AG10803 (cell line): ENCODE measurements around the gene C2CD5.
"Not testable (repeated sequence)": the region's sequence is repeated elsewhere in the genome, so short reads cannot be mapped to it uniquely, and the experiment has no call there.

Experiments
- DNase-seq: peaks from one replicate; pipeline ENCODE4 v3.0.0; 2010; ENCODE audit warnings: low read depth
- H3K4me3 ChIP-seq: 2 replicates; pipeline ENCODE4 v1.5.1; 2011; ENCODE audit warnings: mild to moderate bottlenecking, low read length, control low read depth
- CTCF ChIP-seq: conservative IDR thresholded peaks from 2 replicates; pipeline ENCODE4 v1.5.1; 2011; ENCODE audit warnings: mild to moderate bottlenecking, low read length, control low read depth, inconsistent platforms

C2CD5 gene

GRCh38 chr12:22499445-22499844, 44.9 kb downstream of the C2CD5 start:
- H3K4me3 ChIP-seq = no peak overlapping the region
- DNase-seq = no peak
- TF ChIP-seq CTCF = no peak

GRCh38 chr12:22494319-22494718, 50.0 kb downstream of the C2CD5 start:
- TF ChIP-seq CTCF = no peak
- DNase-seq = no peak
- no peak overlapping the region for H3K4me3 ChIP-seq

- no peak overlapping the region for H3K4me3 ChIP-seq
- DNase-seq = no peak
- TF ChIP-seq CTCF = no peak
Measured at GRCh38 chr12:22491034-22491433, 53.3 kb downstream of the C2CD5 start.

GRCh38 chr12:22488478-22488877, 55.9 kb downstream of the C2CD5 start:
- no peak for DNase-seq
- TF ChIP-seq CTCF = no peak
- no peak overlapping the region for H3K4me3 ChIP-seq

GRCh38 chr12:22487683-22488082, 56.7 kb downstream of the C2CD5 start:
- H3K4me3 ChIP-seq, DNase-seq: not testable (repeated sequence)

GRCh38 chr12:22481547-22482104, 62.7 kb downstream of the C2CD5 start:
- no peak overlapping the region for H3K4me3 ChIP-seq
- no peak for TF ChIP-seq CTCF
- DNase-seq = no peak

- DNase-seq, H3K4me3 ChIP-seq: not testable (repeated sequence)
Measured at GRCh38 chr12:22480814-22481213, 63.5 kb downstream of the C2CD5 start.

- DNase-seq = no peak
- no peak for TF ChIP-seq CTCF
- H3K4me3 ChIP-seq = no peak overlapping the region
Measured at GRCh38 chr12:22480016-22480415, 64.3 kb downstream of the C2CD5 start.
